Measurements from ENCODE around the gene TBRG4.

Gene TBRG4

GRCh38 chr7:45080265-45080957 lies 31.1 kb downstream of the TBRG4 start:
- H3K4me3 Mint-ChIP-seq, result no peak overlapping the region
- peaks cover 4% of the 10 kb centered on the region for H3K4me1 Mint-ChIP-seq
- H3K9me3 Mint-ChIP-seq, result no peaks in the 10 kb centered on the region
- peak in 1 of 2 donors; percentile 20 for DNase-seq
- peak overlapping the region; percentile 52 to 54 for H3K27ac Mint-ChIP-seq
- no peaks in the 10 kb centered on the region for H3K27me3 Mint-ChIP-seq
- ATAC-seq, result peak; percentile 31

- Mint-ChIP-seq H3K4me1 (peaks cover 14% of the 10 kb centered on the region), H3K4me3 (no peak overlapping the region), H3K27me3 (no peaks in the 10 kb centered on the region), H3K27ac (peak overlapping the region; percentile 53 to 85), H3K9me3 (no peaks in the 10 kb centered on the region)
- DNase-seq (no peak), ATAC-seq (no peak)
Observed at GRCh38 chr7:45078125-45078681, 33.3 kb downstream of the TBRG4 start.

DNA sequence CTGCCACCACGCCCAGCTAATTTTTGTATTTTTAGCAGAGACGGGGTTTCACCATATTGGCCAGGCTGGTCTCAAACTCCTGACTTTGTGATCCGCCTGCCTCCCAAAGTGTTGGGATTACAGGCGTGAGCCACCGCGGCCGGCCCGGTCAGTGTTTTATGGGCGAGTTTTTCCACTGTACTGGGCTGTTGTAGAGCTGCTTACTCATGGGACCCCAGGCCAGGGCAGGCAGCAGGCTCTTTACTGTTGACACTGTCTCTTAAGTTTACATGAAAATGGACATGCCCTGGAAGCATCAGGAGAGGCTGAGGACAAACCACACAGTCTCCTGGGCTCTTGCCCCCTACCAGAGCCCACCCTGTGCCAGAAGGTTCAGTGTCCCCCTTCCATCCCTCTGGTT lies 33.9 kb downstream of the TBRG4 start:
- ATAC-seq, result no peak
- peaks cover 20% of the 10 kb centered on the region for H3K4me1 Mint-ChIP-seq
- no peak for DNase-seq
- no peaks in the 10 kb centered on the region for H3K27me3 Mint-ChIP-seq
- no peak overlapping the region for H3K27ac Mint-ChIP-seq
- H3K9me3 Mint-ChIP-seq, result no peaks in the 10 kb centered on the region
- H3K4me3 Mint-ChIP-seq, result no peak overlapping the region

DNA sequence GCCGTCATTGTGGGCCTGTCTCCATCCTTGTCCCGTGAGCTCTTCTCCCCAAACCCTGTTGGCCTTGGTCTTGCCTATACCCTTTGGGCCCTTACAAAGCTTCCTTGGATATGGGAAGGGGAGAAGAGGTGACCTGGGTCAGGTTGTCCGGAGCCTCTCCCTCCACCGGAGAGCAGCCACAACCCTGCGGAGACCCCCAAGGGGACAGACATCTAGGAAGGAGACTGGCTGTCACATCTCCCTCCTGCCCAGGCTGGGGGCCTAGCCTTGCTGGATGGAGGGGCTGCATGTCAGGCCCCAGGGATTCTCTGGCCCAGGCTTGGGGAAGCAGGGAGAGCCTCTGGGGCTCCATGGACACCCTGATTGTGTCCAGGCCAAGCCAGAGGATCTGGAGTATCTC lies 34.6 kb downstream of the TBRG4 start:
- DNase-seq (no peak), ATAC-seq (no peak)
- Mint-ChIP-seq H3K9me3 (no peaks in the 10 kb centered on the region), H3K27me3 (no peaks in the 10 kb centered on the region), H3K27ac (no peak overlapping the region), H3K4me3 (no peak overlapping the region), H3K4me1 (peaks cover 21% of the 10 kb centered on the region)

DNA sequence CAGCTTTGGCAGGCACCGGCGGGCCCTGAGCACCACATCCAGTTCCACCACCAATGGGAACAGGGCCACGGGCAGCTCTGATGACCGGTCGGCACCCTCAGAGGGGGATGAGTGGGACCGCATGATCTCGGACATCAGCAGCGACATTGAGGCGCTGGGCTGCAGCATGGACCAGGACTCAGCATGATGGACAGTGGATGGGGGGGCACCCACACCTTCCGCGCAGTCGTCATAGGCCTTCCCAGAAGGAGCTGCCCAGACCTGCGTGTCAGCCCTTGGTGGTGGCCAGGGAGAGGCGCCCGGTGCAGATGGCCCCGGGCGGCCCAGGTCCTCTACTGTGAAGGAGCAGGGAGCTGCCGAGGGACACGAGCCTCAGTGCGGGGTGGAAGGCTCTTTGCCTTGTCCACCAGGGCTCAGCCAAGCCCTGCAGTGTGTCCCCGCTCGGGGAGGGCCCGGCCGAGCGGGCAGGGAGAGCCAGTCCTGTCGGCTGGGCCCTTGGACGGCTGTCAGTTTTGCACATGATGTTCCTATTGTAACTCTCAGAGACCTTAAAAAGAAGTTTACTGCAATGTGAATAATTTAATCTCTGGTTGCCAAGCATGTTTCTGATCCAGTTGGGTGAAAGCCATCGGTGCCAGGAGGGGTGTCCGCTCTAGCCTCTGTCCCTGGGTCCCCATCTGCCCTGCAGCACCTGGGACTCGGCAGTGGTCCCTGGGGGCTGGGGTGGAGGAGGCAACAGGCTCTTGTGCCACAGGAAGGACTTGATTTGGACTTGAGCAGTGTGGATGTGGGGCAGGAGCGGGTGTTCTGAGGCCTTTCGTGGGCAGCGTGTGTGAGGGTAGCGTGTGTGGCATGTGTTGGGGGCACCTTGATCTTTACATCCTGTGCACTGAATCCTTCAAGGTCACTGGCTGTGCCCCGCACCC lies 35.4 kb downstream of the TBRG4 start:
- peaks cover 21% of the 10 kb centered on the region for H3K4me1 Mint-ChIP-seq
- H3K27ac Mint-ChIP-seq, result no peak overlapping the region
- ATAC-seq (no peak), DNase-seq (no peak)
- no peaks in the 10 kb centered on the region for H3K9me3 Mint-ChIP-seq
- no peaks in the 10 kb centered on the region for H3K27me3 Mint-ChIP-seq
- no peak overlapping the region for H3K4me3 Mint-ChIP-seq

- no peaks in the 10 kb centered on the region for H3K27me3 Mint-ChIP-seq
- no peak overlapping the region for H3K4me3 Mint-ChIP-seq
- no peaks in the 10 kb centered on the region for H3K9me3 Mint-ChIP-seq
- H3K4me1 Mint-ChIP-seq, result peaks cover 21% of the 10 kb centered on the region
- DNase-seq (no peak), ATAC-seq (no peak)
- H3K27ac Mint-ChIP-seq, result peak overlapping the region in 1 of 2 donors; percentile 35
Observed at GRCh38 chr7:45075355-45075644, 36.2 kb downstream of the TBRG4 start.

DNA sequence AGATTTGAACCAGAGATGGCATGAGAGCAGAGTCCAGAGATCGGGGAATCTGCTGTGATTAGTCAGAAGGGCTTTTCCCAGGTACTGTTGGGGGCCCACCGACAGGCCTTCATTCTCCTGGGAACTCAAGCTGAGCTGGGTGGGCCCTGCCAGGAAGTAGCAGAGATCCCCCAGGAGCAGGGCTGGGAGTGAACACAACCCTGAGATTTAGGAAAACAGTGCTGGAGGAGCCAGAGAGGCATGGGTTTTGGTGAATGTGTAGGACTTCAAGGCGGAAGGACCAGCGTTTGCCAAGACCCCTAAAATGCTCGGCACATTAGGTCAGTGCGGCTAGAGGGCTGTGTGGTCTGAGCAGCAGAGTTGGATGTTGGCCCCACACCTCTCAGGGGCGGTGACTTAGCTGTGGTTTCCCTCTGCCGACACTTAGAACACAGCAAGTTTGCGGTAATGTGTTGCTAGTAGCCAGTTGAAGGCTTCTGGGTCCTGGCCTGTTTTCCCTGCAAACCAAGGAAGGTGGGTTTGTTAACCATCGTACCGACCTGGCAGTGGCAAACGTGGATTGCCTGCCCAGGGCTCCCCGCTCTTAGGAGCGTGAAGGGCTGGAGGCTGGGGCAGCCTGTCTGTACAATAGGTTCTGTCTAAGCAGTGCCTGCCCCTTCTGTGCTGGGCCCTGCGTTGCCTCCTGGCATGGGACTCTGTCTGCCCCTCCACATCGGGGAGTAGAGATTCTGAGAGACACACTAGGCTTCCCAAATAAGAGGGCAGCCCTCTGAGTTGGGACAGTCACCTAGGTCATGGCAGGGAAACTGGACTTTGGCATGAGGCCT lies 36.8 kb downstream of the TBRG4 start:
- Mint-ChIP-seq H3K9me3 (no peaks in the 10 kb centered on the region), H3K27me3 (no peaks in the 10 kb centered on the region), H3K27ac (peak overlapping the region; percentile 35 to 54), H3K4me1 (peaks cover 21% of the 10 kb centered on the region), H3K4me3 (no peak overlapping the region)
- DNase-seq, result no peak
- no peak for ATAC-seq

DNA sequence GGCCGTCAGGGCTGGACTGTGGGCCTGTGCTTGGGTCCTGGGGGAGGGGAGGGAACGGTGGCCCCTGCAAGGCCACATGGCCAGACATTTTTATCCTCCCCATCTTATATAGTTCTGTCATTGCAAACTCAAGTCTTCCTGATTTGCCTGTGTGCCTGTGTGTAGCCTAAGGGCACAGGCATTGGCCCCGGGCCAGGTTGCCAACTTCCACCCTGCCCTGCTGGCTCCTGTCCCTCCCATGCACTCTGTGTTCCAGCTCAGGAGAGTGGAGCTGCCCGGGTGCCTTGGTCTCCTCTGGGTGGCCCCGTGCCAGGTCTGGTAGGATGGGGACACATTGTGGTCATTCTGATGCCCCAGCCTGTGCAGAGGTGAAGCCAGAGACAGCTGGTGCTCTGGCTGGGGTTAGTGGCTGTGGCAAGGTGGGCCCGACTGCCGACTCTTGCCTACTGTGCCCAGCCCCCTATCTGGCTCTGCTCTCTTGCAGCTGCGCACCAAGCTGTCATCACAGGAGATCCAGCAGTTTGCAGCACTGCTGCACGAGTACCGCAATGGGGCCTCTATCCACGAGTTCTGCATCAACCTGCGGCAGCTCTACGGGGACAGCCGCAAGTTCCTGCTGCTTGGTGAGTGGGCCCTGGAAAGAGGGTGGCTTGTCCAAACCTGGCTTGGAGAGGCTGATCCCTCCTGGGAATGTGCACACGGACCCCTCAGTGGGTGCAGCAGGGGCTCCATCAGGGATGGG lies 37.5 kb downstream of the TBRG4 start:
- Mint-ChIP-seq H3K4me1 (peaks cover 22% of the 10 kb centered on the region), H3K4me3 (no peak overlapping the region), H3K9me3 (no peaks in the 10 kb centered on the region), H3K27ac (peak overlapping the region in 1 of 2 donors; percentile 19), H3K27me3 (no peaks in the 10 kb centered on the region)
- ATAC-seq (no peak), DNase-seq (no peak)

GRCh38 chr7:45073031-45073785 lies 38.3 kb downstream of the TBRG4 start:
- Mint-ChIP-seq H3K4me3 (no peak overlapping the region), H3K27ac (peak overlapping the region; percentile 19 to 58), H3K9me3 (no peaks in the 10 kb centered on the region), H3K27me3 (no peaks in the 10 kb centered on the region), H3K4me1 (peaks cover 29% of the 10 kb centered on the region)
- DNase-seq (no peak), ATAC-seq (peak; percentile 25)

DNA sequence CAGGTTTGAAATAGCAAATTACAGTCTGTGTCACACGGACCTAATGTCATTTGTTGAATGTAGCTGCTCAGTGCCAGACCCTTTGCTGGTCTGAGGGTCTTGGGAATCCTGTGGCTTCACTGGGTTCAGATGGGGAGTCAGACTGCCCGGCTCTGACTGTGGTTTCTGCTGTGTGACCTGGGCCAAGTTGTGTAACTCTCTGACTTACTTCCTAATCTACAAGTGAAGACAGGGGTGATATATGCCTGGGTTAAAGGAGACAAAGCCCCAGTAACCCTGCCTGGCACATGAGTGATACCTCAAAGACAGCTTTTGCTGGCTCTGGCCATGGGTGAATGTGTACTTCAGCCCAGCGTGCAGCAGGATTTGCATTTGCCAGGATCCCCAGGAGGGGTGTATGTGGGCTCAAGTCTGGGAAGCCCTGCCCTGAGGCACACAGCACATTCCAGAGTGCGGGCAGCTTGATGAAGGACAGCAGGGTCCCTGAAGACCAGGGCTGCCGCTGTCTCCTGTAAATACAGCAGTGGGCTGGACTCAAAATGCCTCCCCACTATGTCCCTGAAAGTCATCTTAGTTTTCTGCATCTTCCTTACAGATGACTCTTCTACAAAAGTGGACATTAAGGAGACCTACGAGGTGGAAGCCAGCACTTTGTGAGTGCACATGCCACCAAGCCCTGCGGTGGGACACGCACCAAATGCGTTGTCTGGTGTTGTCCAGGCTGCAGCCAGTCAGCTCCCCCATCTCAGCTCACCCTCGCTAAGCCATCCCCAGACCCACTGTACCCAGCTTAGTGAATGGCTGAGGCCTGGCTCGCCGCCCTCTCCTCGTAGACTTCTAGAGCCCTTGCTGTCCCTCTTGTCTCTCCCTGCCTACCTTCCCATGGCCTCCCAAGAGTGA lies 39.1 kb downstream of the TBRG4 start:
- ATAC-seq, result no peak
- H3K4me1 Mint-ChIP-seq, result peaks cover 34% of the 10 kb centered on the region
- H3K27ac Mint-ChIP-seq, result peak overlapping the region in 1 of 2 donors; percentile 58
- no peaks in the 10 kb centered on the region for H3K27me3 Mint-ChIP-seq
- DNase-seq, result no peak
- no peaks in the 10 kb centered on the region for H3K9me3 Mint-ChIP-seq
- no peak overlapping the region for H3K4me3 Mint-ChIP-seq

- H3K27ac Mint-ChIP-seq, result no peak overlapping the region
- H3K4me3 Mint-ChIP-seq, result no peak overlapping the region
Observed at GRCh38 chr7:45071528-45071927, 40.0 kb downstream of the TBRG4 start.

DNA sequence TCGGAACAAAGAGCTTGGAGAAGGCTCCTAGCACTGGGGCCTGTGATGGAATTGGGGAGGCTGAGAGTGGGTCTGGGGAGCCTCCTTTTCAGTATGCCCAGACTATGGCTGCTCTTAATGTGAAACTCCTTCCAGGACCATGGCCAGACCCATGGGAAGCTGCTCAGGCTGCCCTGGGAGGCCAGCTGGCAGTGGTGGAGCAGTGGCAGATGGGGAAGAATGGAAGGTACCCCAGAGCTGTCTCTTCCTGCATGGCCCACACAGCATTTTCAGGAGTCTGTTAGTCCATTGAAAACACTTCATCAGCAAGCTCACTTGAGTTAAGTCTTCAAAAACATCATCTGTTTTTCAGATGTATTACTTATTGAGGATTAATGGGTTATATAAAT lies 41.2 kb downstream of the TBRG4 start:
- Mint-ChIP-seq H3K27me3 (no peaks in the 10 kb centered on the region), H3K9me3 (no peaks in the 10 kb centered on the region), H3K4me1 (peaks cover 31% of the 10 kb centered on the region), H3K4me3 (no peak overlapping the region), H3K27ac (no peak overlapping the region)
- DNase-seq (no peak), ATAC-seq (no peak)

More at GRCh38 chr7:45071528-45071927, 40.0 kb downstream of the TBRG4 start:
- H3K9me3 Mint-ChIP-seq, result no peaks in the 10 kb centered on the region
- ATAC-seq, result no peak
- peaks cover 35% of the 10 kb centered on the region for H3K4me1 Mint-ChIP-seq
- no peaks in the 10 kb centered on the region for H3K27me3 Mint-ChIP-seq
- DNase-seq, result no peak

- H3K4me1 Mint-ChIP-seq, result peaks cover 31% of the 10 kb centered on the region
- ATAC-seq (peak; percentile 49), DNase-seq (no peak)
- no peaks in the 10 kb centered on the region for H3K27me3 Mint-ChIP-seq
- no peaks in the 10 kb centered on the region for H3K9me3 Mint-ChIP-seq
- H3K27ac Mint-ChIP-seq, result no peak overlapping the region
- no peak overlapping the region for H3K4me3 Mint-ChIP-seq
Observed at GRCh38 chr7:45069444-45070253, 41.8 kb downstream of the TBRG4 start.
